Prostate gland (tissue), 2 donors: ENCODE data around the gene TMEM223.

Experiments used
- POLR2A ChIP-seq: fragments of 450-650 bp; IDR thresholded peaks from one replicate; pipeline ENCODE4 v1.6.1; 2016; ENCODE audit warnings: antibody characterized with exemption, mild to moderate bottlenecking
- POLR2AphosphoS5 ChIP-seq: sonication (generic); formaldehyde crosslinking; IDR thresholded peaks from one replicate; pipeline ENCODE4 v1.6.1; 2017; ENCODE audit warnings: antibody characterized with exemption
- TF ChIP-seq, protein P1 (sequence below), 4 experiments: fragments of 200-600 bp in 2 of 4; fragments of 450-650 bp in 2 of 4; sonication (generic) in 2 of 4; IDR thresholded peaks; 1 replicate in 3 of 4; 2 replicates in 1 of 4; pipeline ENCODE4 v1.5.1; 2016 to 2019; ENCODE audit warnings: antibody characterized with exemption in 4 of 4, mild to moderate bottlenecking in 2 of 4, moderate library complexity in 2 of 4

DNA sequence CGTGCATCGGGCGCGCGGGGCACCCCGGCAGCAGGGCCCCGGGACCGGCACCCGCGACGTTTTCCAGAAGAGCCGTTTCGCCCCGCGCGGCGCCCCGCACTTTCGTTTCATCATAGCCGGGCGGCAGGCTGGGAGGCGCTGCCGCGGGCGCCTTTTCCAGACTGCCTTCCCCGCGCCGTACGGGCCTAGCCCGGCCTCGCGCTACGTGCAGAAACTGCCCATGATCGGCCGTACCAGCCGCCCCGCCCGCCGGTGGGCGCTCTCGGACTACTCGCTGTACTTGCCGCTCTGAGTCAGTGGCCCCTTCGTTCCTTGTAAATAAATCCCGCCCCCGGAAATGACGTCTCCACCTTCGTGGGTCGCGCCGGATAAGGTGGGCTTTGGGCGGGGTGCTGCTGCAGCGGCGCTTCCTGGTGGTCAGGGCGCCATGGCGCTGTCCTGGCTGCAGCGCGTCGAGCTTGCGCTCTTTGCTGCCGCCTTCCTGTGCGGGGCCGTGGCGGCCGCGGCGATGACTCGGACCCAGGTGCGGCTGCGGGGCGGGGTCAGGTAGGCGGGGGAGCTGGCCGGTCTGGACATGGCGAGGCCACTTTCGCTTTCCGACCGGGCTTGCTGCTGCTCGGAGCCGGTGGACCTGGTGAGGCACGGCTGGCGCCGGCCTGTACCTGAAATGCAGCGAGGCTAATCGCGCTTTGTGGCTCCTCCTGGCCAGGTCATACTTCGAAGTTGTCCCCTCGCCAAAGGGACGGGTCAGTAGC, 4.6 kb downstream of the TMEM223 start, which contains the start of gene TMEM179B:
- TF ChIP-seq, protein P1, sequence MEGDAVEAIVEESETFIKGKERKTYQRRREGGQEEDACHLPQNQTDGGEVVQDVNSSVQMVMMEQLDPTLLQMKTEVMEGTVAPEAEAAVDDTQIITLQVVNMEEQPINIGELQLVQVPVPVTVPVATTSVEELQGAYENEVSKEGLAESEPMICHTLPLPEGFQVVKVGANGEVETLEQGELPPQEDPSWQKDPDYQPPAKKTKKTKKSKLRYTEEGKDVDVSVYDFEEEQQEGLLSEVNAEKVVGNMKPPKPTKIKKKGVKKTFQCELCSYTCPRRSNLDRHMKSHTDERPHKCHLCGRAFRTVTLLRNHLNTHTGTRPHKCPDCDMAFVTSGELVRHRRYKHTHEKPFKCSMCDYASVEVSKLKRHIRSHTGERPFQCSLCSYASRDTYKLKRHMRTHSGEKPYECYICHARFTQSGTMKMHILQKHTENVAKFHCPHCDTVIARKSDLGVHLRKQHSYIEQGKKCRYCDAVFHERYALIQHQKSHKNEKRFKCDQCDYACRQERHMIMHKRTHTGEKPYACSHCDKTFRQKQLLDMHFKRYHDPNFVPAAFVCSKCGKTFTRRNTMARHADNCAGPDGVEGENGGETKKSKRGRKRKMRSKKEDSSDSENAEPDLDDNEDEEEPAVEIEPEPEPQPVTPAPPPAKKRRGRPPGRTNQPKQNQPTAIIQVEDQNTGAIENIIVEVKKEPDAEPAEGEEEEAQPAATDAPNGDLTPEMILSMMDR (IDR thresholded peaks at IDR 0.05), result peak in 3 of 4 experiments; percentile 34 to 77 (median 59)
- TF ChIP-seq POLR2AphosphoS5, result peak; percentile 100
- TF ChIP-seq POLR2A, result peak; percentile 98
